SK-N-SH (cell line): ENCODE data around the gene ABCG4.
"Not testable (repeated sequence)": the region's sequence is repeated elsewhere in the genome, so short reads cannot be mapped to it uniquely, and the experiment has no call there.

Source experiments
- CTCF ChIP-seq: fragments of 200-600 bp; sonication (generic); IDR thresholded peaks from 2 replicates; pipeline ENCODE4 v1.6.1; 2017; ENCODE audit warnings: antibody characterized with exemption, mild to moderate bottlenecking, moderate library complexity
- EP300 ChIP-seq, 2 experiments: IDR thresholded peaks; 2 replicates each; pipeline versions ENCODE4 v1.4.0 to v1.6.1; 2012; ENCODE audit warnings: borderline replicate concordance in 1 of 2, low read depth in 1 of 2, low read length in 1 of 2
- FOXM1 ChIP-seq: IDR thresholded peaks from 2 replicates; pipeline ENCODE4 v1.4.0; 2012; ENCODE audit warnings: low read depth, mild to moderate bottlenecking
- GABPA ChIP-seq: IDR thresholded peaks from 2 replicates; pipeline ENCODE4 v1.4.0; 2012; ENCODE audit warnings: low read depth, mild to moderate bottlenecking
- GATA2 ChIP-seq: sonication (generic); formaldehyde crosslinking; IDR thresholded peaks from 2 replicates; pipeline ENCODE4 v1.5.0; 2020; ENCODE audit warnings: mild to moderate bottlenecking, missing genetic modification reagents
- POLR2AphosphoS5 ChIP-seq: IDR thresholded peaks from 2 replicates; pipeline ENCODE4 v1.6.1; 2012; ENCODE audit warnings: low read depth, low read length
- RAD21 ChIP-seq: IDR thresholded peaks from 2 replicates; pipeline ENCODE4 v1.6.1; 2012; ENCODE audit warnings: mild to moderate bottlenecking, low read length
- TAF1 ChIP-seq: IDR thresholded peaks from 2 replicates; pipeline ENCODE4 v1.6.1; 2012; ENCODE audit warnings: low read depth, mild to moderate bottlenecking, low read length, moderate library complexity, borderline replicate concordance
- YY1 ChIP-seq: IDR thresholded peaks from 2 replicates; pipeline ENCODE4 v1.4.0; 2012; ENCODE audit warnings: low read depth, mild to moderate bottlenecking

- not testable (repeated sequence) for TF ChIP-seq CTCF; GATA2 (CRISPR knock-in tag); YY1; GABPA; FOXM1; POLR2AphosphoS5; TAF1; EP300 (IDR thresholded peaks at IDR 0.05; ENCODE audit: borderline replicate concordance in 1 of 2, low read depth in 1 of 2, low read length in 1 of 2); RAD21
These were observed 35.5 kb downstream of the ABCG4 start for GRCh38 chr11:119184399-119184798.
